RWPE2 (cell line): ENCODE data around the gene FNDC3B.
A peak's percentile ranks its signal among the peaks of the same experiment; 100 is the strongest.
"Not testable (repeated sequence)": the region's sequence is repeated elsewhere in the genome, so short reads cannot be mapped to it uniquely, and the experiment has no call there.

Experiments used
- ATAC-seq: fragments of 200-7000 bp; cut with Tn5 transposase; 3 replicates; pipeline ENCODE4 v1.9.1; 2021; ENCODE audit warnings: low read depth
- DNase-seq: peaks from one replicate; pipeline ENCODE4 v3.0.0-alpha.2; 2020; ENCODE audit warnings: low spot score
- H3K27ac ChIP-seq: fragments of 450-650 bp; 2 replicates; pipeline ENCODE4 v1.5.1; 2017; ENCODE audit warnings: mild to moderate bottlenecking; ENCODE audit not compliant: poor library complexity, severe bottlenecking
- H3K27me3 ChIP-seq: fragments of 250-450 bp; sonication (Bioruptor Pico); 2 replicates; pipeline ENCODE4 v1.5.1; 2021; ENCODE audit warnings: mild to moderate bottlenecking, moderate library complexity; ENCODE audit not compliant: insufficient read depth, poor library complexity, severe bottlenecking
- H3K36me3 ChIP-seq: fragments of 250-450 bp; sonication (Bioruptor Pico); 2 replicates; pipeline ENCODE4 v1.5.1; 2020; ENCODE audit warnings: low read depth, mild to moderate bottlenecking, moderate library complexity
- H3K4me1 ChIP-seq: fragments of 250-450 bp; sonication (Bioruptor Pico); 2 replicates; pipeline ENCODE4 v1.5.1; 2021; ENCODE audit warnings: mild to moderate bottlenecking, moderate library complexity; ENCODE audit not compliant: insufficient read depth, poor library complexity, severe bottlenecking
- H3K4me3 ChIP-seq: fragments of 250-450 bp; sonication (Bioruptor Pico); 2 replicates; pipeline ENCODE4 v1.5.1; 2021; ENCODE audit warnings: mild to moderate bottlenecking, moderate library complexity; ENCODE audit not compliant: severe bottlenecking
- H3K9me3 ChIP-seq: fragments of 250-450 bp; sonication (Bioruptor Pico); 2 replicates; pipeline ENCODE4 v1.5.1; 2021; ENCODE audit warnings: mild to moderate bottlenecking, moderate library complexity; ENCODE audit not compliant: severe bottlenecking
- TF ChIP-seq, protein P1 (sequence below): fragments of 450-650 bp; IDR thresholded peaks from one replicate; pipeline ENCODE4 v1.5.1; 2017; ENCODE audit warnings: mild to moderate bottlenecking, moderate library complexity; ENCODE audit not compliant: poor library complexity, severe bottlenecking

FNDC3B gene

GRCh38 chr3:172090035-172090434, 50.7 kb downstream of the FNDC3B start:
- peak overlapping the region; percentile 90 for H3K27ac ChIP-seq
- TF ChIP-seq, protein P1, sequence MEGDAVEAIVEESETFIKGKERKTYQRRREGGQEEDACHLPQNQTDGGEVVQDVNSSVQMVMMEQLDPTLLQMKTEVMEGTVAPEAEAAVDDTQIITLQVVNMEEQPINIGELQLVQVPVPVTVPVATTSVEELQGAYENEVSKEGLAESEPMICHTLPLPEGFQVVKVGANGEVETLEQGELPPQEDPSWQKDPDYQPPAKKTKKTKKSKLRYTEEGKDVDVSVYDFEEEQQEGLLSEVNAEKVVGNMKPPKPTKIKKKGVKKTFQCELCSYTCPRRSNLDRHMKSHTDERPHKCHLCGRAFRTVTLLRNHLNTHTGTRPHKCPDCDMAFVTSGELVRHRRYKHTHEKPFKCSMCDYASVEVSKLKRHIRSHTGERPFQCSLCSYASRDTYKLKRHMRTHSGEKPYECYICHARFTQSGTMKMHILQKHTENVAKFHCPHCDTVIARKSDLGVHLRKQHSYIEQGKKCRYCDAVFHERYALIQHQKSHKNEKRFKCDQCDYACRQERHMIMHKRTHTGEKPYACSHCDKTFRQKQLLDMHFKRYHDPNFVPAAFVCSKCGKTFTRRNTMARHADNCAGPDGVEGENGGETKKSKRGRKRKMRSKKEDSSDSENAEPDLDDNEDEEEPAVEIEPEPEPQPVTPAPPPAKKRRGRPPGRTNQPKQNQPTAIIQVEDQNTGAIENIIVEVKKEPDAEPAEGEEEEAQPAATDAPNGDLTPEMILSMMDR: no peak
- peaks cover 62% of the 10 kb centered on the region for H3K4me1 ChIP-seq

GRCh38 chr3:172092658-172093057, 53.3 kb downstream of the FNDC3B start:
- DNase-seq (no peak), ATAC-seq (no peak)
- peaks cover 64% of the 10 kb centered on the region for H3K4me1 ChIP-seq
- H3K9me3 ChIP-seq: no peaks in the 10 kb centered on the region
- peaks cover 19% of the 10 kb centered on the region for H3K36me3 ChIP-seq
- TF ChIP-seq, protein P1: no peak
- H3K27ac ChIP-seq: peak overlapping the region; percentile 90
- no peaks in the 10 kb centered on the region for H3K27me3 ChIP-seq
- H3K4me3 ChIP-seq: no peak overlapping the region

More at GRCh38 chr3:172090035-172090434, 50.7 kb downstream of the FNDC3B start:
- no peak for ATAC-seq
- H3K36me3 ChIP-seq: peaks cover 23% of the 10 kb centered on the region
- no peaks in the 10 kb centered on the region for H3K9me3 ChIP-seq
- DNase-seq: no peak
- H3K4me3 ChIP-seq: no peak overlapping the region
- no peaks in the 10 kb centered on the region for H3K27me3 ChIP-seq

- H3K27me3 ChIP-seq, DNase-seq, H3K9me3 ChIP-seq, ATAC-seq, H3K4me3 ChIP-seq: not testable (repeated sequence)
- Histone ChIP-seq H3K36me3 (peaks cover 24% of the 10 kb centered on the region), H3K27ac (peak overlapping the region; percentile 84), H3K4me1 (peaks cover 56% of the 10 kb centered on the region)
Observed at GRCh38 chr3:172093581-172094443, 54.4 kb downstream of the FNDC3B start.

DNA sequence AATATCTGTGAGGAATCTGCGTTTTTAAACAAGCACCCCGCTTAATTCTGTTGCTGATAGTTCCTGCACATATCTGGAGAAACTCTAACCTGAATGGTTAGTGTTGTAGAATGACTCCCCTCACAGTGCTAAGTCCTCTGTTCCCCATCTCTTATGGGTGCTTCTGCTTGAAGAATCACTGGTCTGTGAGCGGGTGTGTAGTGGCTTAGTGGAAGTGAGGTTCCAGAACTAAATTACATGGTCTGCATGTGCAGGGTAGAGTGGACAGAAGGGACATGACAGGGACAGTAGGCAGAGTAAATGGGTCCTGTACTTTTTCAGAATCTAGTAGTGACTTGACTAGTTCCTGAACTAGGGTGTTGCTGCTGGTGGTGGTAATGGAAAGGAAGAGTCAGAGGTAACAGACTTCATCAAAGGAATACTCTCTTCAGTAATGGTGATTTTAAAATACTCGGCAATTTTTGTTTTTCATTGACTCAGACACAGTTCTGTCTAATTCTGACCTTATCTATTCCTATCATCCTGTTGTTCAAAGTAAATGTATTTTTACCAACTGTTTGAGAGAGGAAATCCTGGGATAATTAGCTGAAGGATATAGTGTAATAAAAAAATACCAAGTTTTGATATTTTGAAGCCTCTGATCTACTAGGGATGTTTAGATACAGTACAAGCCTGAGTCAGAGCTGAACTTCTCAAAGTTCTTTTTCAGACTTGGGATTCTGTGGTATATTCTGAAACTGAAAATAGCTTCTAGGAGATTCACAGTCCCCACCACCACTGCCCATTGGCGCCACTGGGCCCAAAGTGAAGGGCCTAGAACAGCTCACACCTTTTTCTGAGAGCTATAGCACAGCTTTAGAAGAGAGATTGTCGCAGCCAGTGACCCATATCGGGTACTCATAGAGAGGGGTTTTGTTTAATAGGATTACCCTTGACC, 55.5 kb downstream of the FNDC3B start:
- ATAC-seq (peak; percentile 20; the same call in 1 of the 3 replicates), DNase-seq (no peak)
- Histone ChIP-seq H3K27ac (peak overlapping the region; percentile 84), H3K36me3 (peaks cover 13% of the 10 kb centered on the region), H3K9me3 (no peaks in the 10 kb centered on the region), H3K4me3 (no peak overlapping the region), H3K27me3 (no peaks in the 10 kb centered on the region), H3K4me1 (peaks cover 51% of the 10 kb centered on the region)
- TF ChIP-seq, protein P1: no peak

GRCh38 chr3:172096881-172097420, 57.6 kb downstream of the FNDC3B start:
- TF ChIP-seq, protein P1: no peak
- DNase-seq (no peak), ATAC-seq (peak; percentile 83)
- Histone ChIP-seq H3K4me1 (peaks cover 54% of the 10 kb centered on the region), H3K27me3 (no peaks in the 10 kb centered on the region), H3K9me3 (no peaks in the 10 kb centered on the region), H3K4me3 (no peak overlapping the region), H3K36me3 (peaks cover 13% of the 10 kb centered on the region; the same call in 1 of the 2 replicates), H3K27ac (peak overlapping the region; percentile 84)
